ENCODE data around the gene PSMB5.

Gene PSMB5

GRCh38 chr14:23054000-23054811 is 19.5 kb upstream of the PSMB5 start:
- no peaks in the 10 kb centered on the region for H3K27me3 ChIP-seq (ENCODE audit: control insufficient read depth in 3 of 3, insufficient read depth in 3 of 3, low read depth in 1 of 3, low read length in 3 of 3)
- H3K4ac ChIP-seq (ENCODE audit: low read length) = no peak overlapping the region
- H3K9me3 ChIP-seq (replicated peaks in 1 of 2; ENCODE audit: control insufficient read depth in 2 of 2, insufficient read depth in 1 of 2, low read depth in 1 of 2, low read length in 2 of 2) = peaks cover 0 to 3% of the 10 kb centered on the region in 2 donors
- H3K14ac ChIP-seq (ENCODE audit: low read length) = no peak overlapping the region
- H2BK15ac ChIP-seq (ENCODE audit: low read length) = no peak overlapping the region
- no peak overlapping the region for H2BK120ac ChIP-seq (ENCODE audit: low read depth, low read length)
- no peak overlapping the region for H2BK12ac ChIP-seq (ENCODE audit: low read length)
- no peak overlapping the region for H4K8ac ChIP-seq (ENCODE audit: low read depth, low read length)
- H3K27ac ChIP-seq (replicated peaks; ENCODE audit: low read length) = no peak overlapping the region
- no peak overlapping the region for H3K4me3 ChIP-seq (ENCODE audit: low read length in 2 of 2)
- no peak overlapping the region for H2AFZ ChIP-seq (ENCODE audit: low read length)
- no peak for DNase-seq (ENCODE audit: low spot score)
- peak overlapping the region; percentile 20 for H3K23ac ChIP-seq (ENCODE audit: low read depth, low read length, poor library complexity)
- no peak overlapping the region for H3K18ac ChIP-seq (ENCODE audit: low read length)
- H2AK5ac ChIP-seq (ENCODE audit: low read depth, low read length) = no peak overlapping the region
- H3K9ac ChIP-seq (ENCODE audit: low read depth, low read length, poor library complexity) = peak overlapping the region; percentile 32
- H2BK5ac ChIP-seq (ENCODE audit: low read length) = no peak overlapping the region
- peaks cover 6% of the 10 kb centered on the region in 2 donors for H3K4me1 ChIP-seq (ENCODE audit: control insufficient read depth in 2 of 2, insufficient read depth in 1 of 2, low read depth in 1 of 2, low read length in 2 of 2)
- H3K4me2 ChIP-seq (ENCODE audit: insufficient read depth, low read length, poor library complexity, severe bottlenecking) = no peak overlapping the region
- no peak overlapping the region for H4K91ac ChIP-seq (ENCODE audit: low read depth, low read length, poor library complexity)
- H3K79me1 ChIP-seq (ENCODE audit: low read depth, low read length) = peaks cover 5% of the 10 kb centered on the region
- peaks cover 33 to 73% of the 10 kb centered on the region in 2 donors for H3K36me3 ChIP-seq (replicated peaks in 1 of 2; ENCODE audit: control insufficient read depth in 2 of 2, insufficient read depth in 2 of 2, low read length in 2 of 2)
- no CpG with 5 or more reads among the region's 17 CpGs for WGBS, 2 donors (ENCODE audit: extremely low coverage in 2 of 2, insufficient read length in 2 of 2, insufficient replicate concordance in 1 of 2)

- no peak overlapping the region for H3K18ac ChIP-seq (ENCODE audit: low read length)
- peaks cover 37 to 73% of the 10 kb centered on the region in 2 donors for H3K36me3 ChIP-seq (replicated peaks in 1 of 2; ENCODE audit: control insufficient read depth in 2 of 2, insufficient read depth in 2 of 2, low read length in 2 of 2)
- H2AFZ ChIP-seq (ENCODE audit: low read length) = no peak overlapping the region
- H3K4me2 ChIP-seq (ENCODE audit: insufficient read depth, low read length, poor library complexity, severe bottlenecking) = no peak overlapping the region
- DNase-seq (ENCODE audit: low spot score) = no peak
- peaks cover 7% of the 10 kb centered on the region for H3K79me1 ChIP-seq (ENCODE audit: low read depth, low read length)
- H3K4ac ChIP-seq (ENCODE audit: low read length) = no peak overlapping the region
- no peak overlapping the region for H2BK12ac ChIP-seq (ENCODE audit: low read length)
- no peak overlapping the region for H3K9ac ChIP-seq (ENCODE audit: low read depth, low read length, poor library complexity)
- H2BK15ac ChIP-seq (ENCODE audit: low read length) = no peak overlapping the region
- no peak overlapping the region for H4K8ac ChIP-seq (ENCODE audit: low read depth, low read length)
- H2BK5ac ChIP-seq (ENCODE audit: low read length) = no peak overlapping the region
- H3K27ac ChIP-seq (replicated peaks; ENCODE audit: low read length) = no peak overlapping the region
- H3K9me3 ChIP-seq (replicated peaks in 1 of 2; ENCODE audit: control insufficient read depth in 2 of 2, insufficient read depth in 1 of 2, low read depth in 1 of 2, low read length in 2 of 2) = peaks cover 3 to 6% of the 10 kb centered on the region in 2 donors
- H3K14ac ChIP-seq (ENCODE audit: low read length) = no peak overlapping the region
- no peak overlapping the region for H2BK120ac ChIP-seq (ENCODE audit: low read depth, low read length)
- H2AK5ac ChIP-seq (ENCODE audit: low read depth, low read length) = no peak overlapping the region
- no peak overlapping the region for H3K23ac ChIP-seq (ENCODE audit: low read depth, low read length, poor library complexity)
- no peak overlapping the region for H4K91ac ChIP-seq (ENCODE audit: low read depth, low read length, poor library complexity)
- H3K27me3 ChIP-seq (ENCODE audit: control insufficient read depth in 3 of 3, insufficient read depth in 3 of 3, low read depth in 1 of 3, low read length in 3 of 3) = no peaks in the 10 kb centered on the region
- peaks cover 6% of the 10 kb centered on the region in 2 donors for H3K4me1 ChIP-seq (ENCODE audit: control insufficient read depth in 2 of 2, insufficient read depth in 1 of 2, low read depth in 1 of 2, low read length in 2 of 2)
- no peak overlapping the region for H3K4me3 ChIP-seq (ENCODE audit: low read length in 2 of 2)
- WGBS, 2 donors (ENCODE audit: extremely low coverage in 2 of 2, insufficient read length in 2 of 2, insufficient replicate concordance in 1 of 2) = no CpG with 5 or more reads among the region's 10 CpGs
Measured at GRCh38 chr14:23053426-23053825, 18.7 kb upstream of the PSMB5 start.

GRCh38 chr14:23052671-23053070 is 18.0 kb upstream of the PSMB5 start:
- H3K18ac ChIP-seq (ENCODE audit: low read length) = no peak overlapping the region
- WGBS, 2 donors (ENCODE audit: extremely low coverage in 2 of 2, insufficient read length in 2 of 2, insufficient replicate concordance in 1 of 2) = no CpG with 5 or more reads among the region's 3 CpGs
- H4K91ac ChIP-seq (ENCODE audit: low read depth, low read length, poor library complexity) = no peak overlapping the region
- no peak overlapping the region for H4K8ac ChIP-seq (ENCODE audit: low read depth, low read length)
- no peak overlapping the region for H3K27ac ChIP-seq (replicated peaks; ENCODE audit: low read length)
- H2BK15ac ChIP-seq (ENCODE audit: low read length) = no peak overlapping the region
- H3K27me3 ChIP-seq (ENCODE audit: control insufficient read depth in 3 of 3, insufficient read depth in 3 of 3, low read depth in 1 of 3, low read length in 3 of 3) = no peaks in the 10 kb centered on the region
- no peak overlapping the region for H2AFZ ChIP-seq (ENCODE audit: low read length)
- H3K79me1 ChIP-seq (ENCODE audit: low read depth, low read length) = peaks cover 7% of the 10 kb centered on the region
- no peak overlapping the region for H3K4me3 ChIP-seq (ENCODE audit: low read length in 2 of 2)
- H2BK5ac ChIP-seq (ENCODE audit: low read length) = no peak overlapping the region
- H3K9ac ChIP-seq (ENCODE audit: low read depth, low read length, poor library complexity) = no peak overlapping the region
- no peak overlapping the region for H2BK120ac ChIP-seq (ENCODE audit: low read depth, low read length)
- H3K9me3 ChIP-seq (replicated peaks in 1 of 2; ENCODE audit: control insufficient read depth in 2 of 2, insufficient read depth in 1 of 2, low read depth in 1 of 2, low read length in 2 of 2) = peaks cover 3 to 9% of the 10 kb centered on the region in 2 donors
- no peak overlapping the region for H2AK5ac ChIP-seq (ENCODE audit: low read depth, low read length)
- H3K23ac ChIP-seq (ENCODE audit: low read depth, low read length, poor library complexity) = no peak overlapping the region
- no peak overlapping the region for H3K4ac ChIP-seq (ENCODE audit: low read length)
- no peak for DNase-seq (ENCODE audit: low spot score)
- H3K14ac ChIP-seq (ENCODE audit: low read length) = no peak overlapping the region
- peaks cover 6% of the 10 kb centered on the region in 2 donors for H3K4me1 ChIP-seq (ENCODE audit: control insufficient read depth in 2 of 2, insufficient read depth in 1 of 2, low read depth in 1 of 2, low read length in 2 of 2)
- H2BK12ac ChIP-seq (ENCODE audit: low read length) = no peak overlapping the region
- no peak overlapping the region for H3K4me2 ChIP-seq (ENCODE audit: insufficient read depth, low read length, poor library complexity, severe bottlenecking)
- H3K36me3 ChIP-seq (replicated peaks in 1 of 2; ENCODE audit: control insufficient read depth in 2 of 2, insufficient read depth in 2 of 2, low read length in 2 of 2) = peaks cover 37 to 73% of the 10 kb centered on the region in 2 donors

GRCh38 chr14:23052182-23052623 is 17.5 kb upstream of the PSMB5 start:
- Histone ChIP-seq H2AFZ (ENCODE audit: low read length) (no peak overlapping the region), H3K4ac (ENCODE audit: low read length) (no peak overlapping the region), H4K91ac (ENCODE audit: low read depth, low read length, poor library complexity) (no peak overlapping the region), H3K9ac (ENCODE audit: low read depth, low read length, poor library complexity) (no peak overlapping the region), H3K4me2 (ENCODE audit: insufficient read depth, low read length, poor library complexity, severe bottlenecking) (no peak overlapping the region), H3K23ac (ENCODE audit: low read depth, low read length, poor library complexity) (no peak overlapping the region), H2BK120ac (ENCODE audit: low read depth, low read length) (no peak overlapping the region), H3K18ac (ENCODE audit: low read length) (no peak overlapping the region), H3K79me1 (ENCODE audit: low read depth, low read length) (peaks cover 8% of the 10 kb centered on the region), H2BK15ac (ENCODE audit: low read length) (no peak overlapping the region), H3K36me3 (replicated peaks in 1 of 2; ENCODE audit: control insufficient read depth in 2 of 2, insufficient read depth in 2 of 2, low read length in 2 of 2) (peaks cover 38 to 77% of the 10 kb centered on the region in 2 donors), H3K9me3 (replicated peaks in 1 of 2; ENCODE audit: control insufficient read depth in 2 of 2, insufficient read depth in 1 of 2, low read depth in 1 of 2, low read length in 2 of 2) (peaks cover 3 to 9% of the 10 kb centered on the region in 2 donors), H3K14ac (ENCODE audit: low read length) (no peak overlapping the region), H3K27me3 (ENCODE audit: control insufficient read depth in 3 of 3, insufficient read depth in 3 of 3, low read depth in 1 of 3, low read length in 3 of 3) (no peaks in the 10 kb centered on the region), H3K4me3 (ENCODE audit: low read length in 2 of 2) (no peak overlapping the region), H2BK12ac (ENCODE audit: low read length) (no peak overlapping the region), H2BK5ac (ENCODE audit: low read length) (no peak overlapping the region), H2AK5ac (ENCODE audit: low read depth, low read length) (no peak overlapping the region), H3K27ac (replicated peaks; ENCODE audit: low read length) (no peak overlapping the region), H3K4me1 (ENCODE audit: control insufficient read depth in 2 of 2, insufficient read depth in 1 of 2, low read depth in 1 of 2, low read length in 2 of 2) (peaks cover 6% of the 10 kb centered on the region in 2 donors), H4K8ac (ENCODE audit: low read depth, low read length) (no peak overlapping the region)
- no peak for DNase-seq (ENCODE audit: low spot score)
- no CpG with 5 or more reads among the region's 14 CpGs for WGBS, 2 donors (ENCODE audit: extremely low coverage in 2 of 2, insufficient read length in 2 of 2, insufficient replicate concordance in 1 of 2)
